HG03045 (cell line): Measurements from ENCODE around the gene SLC9B2.
"Not testable (repeated sequence)": the region's sequence is repeated elsewhere in the genome, so short reads cannot be mapped to it uniquely, and the experiment has no call there.

Source experiments
- ATAC-seq: cut with Tn5 transposase; IDR thresholded peaks from one replicate; pipeline ENCODE4 v1.9.1; 2021; ENCODE audit warnings: mild to moderate bottlenecking, moderate library complexity; ENCODE audit not compliant: unreplicated experiment

Gene SLC9B2

GRCh38 chr4:103021120-103021519, 55.4 kb downstream of the SLC9B2 start:
- no peak for ATAC-seq

GRCh38 chr4:103019308-103020124, 57.0 kb downstream of the SLC9B2 start, which contains the start of gene SLC9B1:
TSS of gene SLC9B1 (minus strand) at chr4:103019705. CDS start at chr4:102991711, 27,994 bp downstream.
- peak; percentile 99 for ATAC-seq

GRCh38 chr4:103018391-103019307, 57.9 kb downstream of the SLC9B2 start:
- no peak for ATAC-seq

- ATAC-seq: no peak
Measured at GRCh38 chr4:103012551-103012950, 64.0 kb downstream of the SLC9B2 start.

- ATAC-seq: no peak
Measured at GRCh38 chr4:103012060-103012459, 64.5 kb downstream of the SLC9B2 start.

GRCh38 chr4:103011378-103012025, 65.1 kb downstream of the SLC9B2 start:
- no peak for ATAC-seq

- no peak for ATAC-seq
Measured at GRCh38 chr4:103010804-103011203, 65.8 kb downstream of the SLC9B2 start.

- peak; percentile 76 for ATAC-seq
Measured at GRCh38 chr4:103008875-103009729, 67.5 kb downstream of the SLC9B2 start.

GRCh38 chr4:103002551-103002950, 74.0 kb downstream of the SLC9B2 start:
- no peak for ATAC-seq

GRCh38 chr4:102994803-102995202, 81.8 kb downstream of the SLC9B2 start:
- ATAC-seq: no peak

- not testable (repeated sequence) for ATAC-seq
Measured at GRCh38 chr4:102993985-102994384, 82.6 kb downstream of the SLC9B2 start.

GRCh38 chr4:102988429-102989020, 88.0 kb downstream of the SLC9B2 start:
- no peak for ATAC-seq

GRCh38 chr4:102981005-102981404, 95.6 kb downstream of the SLC9B2 start:
- no peak for ATAC-seq
